Ovary (tissue), 9 donors: ENCODE measurements around the gene MPHOSPH9. TPM values are rescaled to one million over a fixed set of nuclear protein-coding genes. Genes with fewer than 3 reads are reported as not detected.

Experiments
- DNase-seq, 5 donors: peaks; one replicate each; pipeline ENCODE4 v3.0.0-alpha.2; 2019 to 2020
- H3K27ac ChIP-seq, 2 donors: fragments of 200-600 bp; one replicate each; pipeline versions ENCODE4 v1.5.1 to v1.8.0; 2019 to 2022
- H3K27me3 ChIP-seq: fragments of 200-600 bp; one replicate; pipeline ENCODE4 v1.8.0; 2022
- H3K36me3 ChIP-seq: fragments of 200-600 bp; sonication (generic); one replicate; pipeline ENCODE4 v1.5.1; 2019
- H3K4me1 ChIP-seq: one replicate; pipeline ENCODE4 v1.8.1; 2013; ENCODE audit warnings: mild to moderate bottlenecking, moderate library complexity; ENCODE audit not compliant: insufficient read depth
- H3K4me3 ChIP-seq: fragments of 200-600 bp; sonication (generic); one replicate; pipeline ENCODE4 v1.5.1; 2017
- H3K9me3 ChIP-seq, 2 donors: fragments of 200-600 bp in 1 of 2; sonication (generic) in 1 of 2; one replicate each; pipeline versions ENCODE4 v1.5.1 to v1.8.1; 2013 to 2019; ENCODE audit warnings: mild to moderate bottlenecking in 1 of 2, moderate library complexity in 1 of 2
- CTCF ChIP-seq, 3 donors: fragments of 450-650 bp in 2 of 3; fragments of 200-600 bp in 1 of 3; IDR thresholded peaks; one replicate each; pipeline versions ENCODE4 v1.5.1 to v1.8.0; 2016 to 2022; ENCODE audit warnings: antibody characterized with exemption in 3 of 3, mild to moderate bottlenecking in 1 of 3
- EP300 ChIP-seq: sonication (generic); formaldehyde crosslinking; IDR thresholded peaks from one replicate; pipeline ENCODE4 v1.6.1; 2017; ENCODE audit warnings: antibody characterized with exemption
- POLR2A ChIP-seq: fragments of 450-650 bp; IDR thresholded peaks from one replicate; pipeline ENCODE4 v1.6.1; 2017; ENCODE audit warnings: antibody characterized with exemption, mild to moderate bottlenecking, moderate library complexity
- WGBS, 3 donors: extraction: QIAGEN DNeasy Blood & Tissue Kit in 1 of 3; methylation state at CpG; one replicate each; pipeline versions ENCODE4 v1.1.5 to v1.1.7; 2013 to 2017; 5-methylcytosine and 5-hydroxymethylcytosine counted together
- intact Hi-C, 4 donors: fragments of 100-400 bp; cut with DNase I; formaldehyde crosslinking; loops; one replicate each; pipeline versions ENCODE4 v1.11.0 to v1.15.1; 2022 to 2023
- polyA plus RNA-seq, 2 donors: library from polyadenylated mRNA; stranded (reverse); fragments of 200-250 nt in 1 of 2; fragments of 350-450 nt in 1 of 2; fragmentation: Illumina TruSeq in 1 of 2; extraction: RNeasy Lipid Tissue Mini Kit (QIAGEN cat#74804) in 1 of 2; gene quantifications; one replicate each; pipeline ENCODE4 v1.2.3, GENCODE V29; 2013 to 2014
- total RNA-seq, 7 donors: library from RNA; depleted of rRNA in 2 of 7; stranded (reverse); fragments of >200 nt in 2 of 7; fragmentation: NEBNext Ultra II Directional in 3 of 7; extraction: Animal tissue kit (Norgen Biotek cat#: 25700) in 3 of 7; gene quantifications; one replicate each; pipeline versions ENCODE4 v1.1.0 to v1.2.4, GENCODE V29; 2016 to 2023
- donor health status: DM: no; HTN: no; CAD: no; lungs with moderate emphysema.
- donor health status: DM: no; HTN: no; CAD: no.
- donor health status: Bipolar disorder and iron deficiency.
- donor health status: DM: yes; HTN: yes; CAD: no.
- donor health status: DM: no; HTN: no; CAD: no.
- donor health status: DM: yes; HTN: yes; CAD: no.

Gene MPHOSPH9
- total and polyA plus RNA-seq, 9 donors: 4.2 to 28.4 (median 19.4) TPM

- Histone ChIP-seq H3K36me3 (no peaks in the 10 kb centered on the region), H3K9me3 (no peaks in the 10 kb centered on the region), H3K27ac (no peak overlapping the region), H3K27me3 (no peaks in the 10 kb centered on the region), H3K4me1 (peaks cover 11% of the 10 kb centered on the region), H3K4me3 (no peak overlapping the region)
- intact Hi-C loops: loop anchor here (5.0 kb wide), 3 partner anchors 78 to 172 kb away; partner anchors contain the start of genes ARL6IP4 (in 3 of the 4), MPHOSPH9 (in 1 of the 4) and MTRFR (in 1 of the 4)
- no peak for DNase-seq
- TF ChIP-seq POLR2A (no peak), CTCF (IDR thresholded peaks at IDR 0.05) (no peak), EP300 (no peak)
- 70 to 87% (median 85%) methylated on average over 2 of the region's 2 CpGs for WGBS, 3 donors
Observed at GRCh38 chr12:123153906-123154305, 79.0 kb downstream of the MPHOSPH9 start.

GRCh38 chr12:123152833-123153232 is 80.1 kb downstream of the MPHOSPH9 start:
- no peaks in the 10 kb centered on the region for H3K9me3 ChIP-seq
- intact Hi-C loops: loop anchor here (5.0 kb wide), 3 partner anchors 79 to 171 kb away; partner anchors contain the start of genes ARL6IP4 (in 3 of the 4), MPHOSPH9 (in 1 of the 4) and MTRFR (in 1 of the 4)
- WGBS, 3 donors: 69 to 88% (median 72%) methylated on average over 3 of the region's 3 CpGs
- DNase-seq: no peak
- H3K27me3 ChIP-seq: no peaks in the 10 kb centered on the region
- H3K27ac ChIP-seq: no peak overlapping the region
- TF ChIP-seq CTCF (IDR thresholded peaks at IDR 0.05) (no peak), POLR2A (no peak), EP300 (no peak)
- peaks cover 17% of the 10 kb centered on the region for H3K4me1 ChIP-seq
- H3K36me3 ChIP-seq: no peaks in the 10 kb centered on the region
- no peak overlapping the region for H3K4me3 ChIP-seq

- Histone ChIP-seq H3K27me3 (no peaks in the 10 kb centered on the region), H3K27ac (peak overlapping the region; percentile 98 to 99), H3K9me3 (no peaks in the 10 kb centered on the region), H3K36me3 (no peaks in the 10 kb centered on the region), H3K4me1 (peaks cover 17% of the 10 kb centered on the region), H3K4me3 (peak overlapping the region; percentile 90)
- peak; percentile 35 to 53 (median 48) for DNase-seq
- no peak for TF ChIP-seq POLR2A
- TF ChIP-seq CTCF (IDR thresholded peaks at IDR 0.05): no peak
- TF ChIP-seq EP300: no peak
- intact Hi-C loops: loop anchor here (2.0 to 5.0 kb wide), 4 partner anchors 81 to 169 kb away; partner anchors contain the start of genes ARL6IP4 (in 3 of the 4), MPHOSPH9 (in 1 of the 4) and MTRFR (in 1 of the 4)
- 24 to 60% (median 27%) methylated on average over 28 to 46 of the region's 46 CpGs for WGBS, 3 donors
Observed at GRCh38 chr12:123151457-123152454, 81.2 kb downstream of the MPHOSPH9 start.

- WGBS, 3 donors: 0 to 1% (median 0%) methylated on average over 46 to 119 of the region's 119 CpGs
- intact Hi-C loops: loop anchor here (2.0 to 5.0 kb wide), 4 partner anchors 81 to 169 kb away; partner anchors contain the start of genes ARL6IP4 (in 3 of the 4), MPHOSPH9 (in 1 of the 4) and MTRFR (in 1 of the 4)
- Histone ChIP-seq H3K4me1 (peaks cover 17% of the 10 kb centered on the region), H3K27ac (peak within 1 kb of the TSS; percentile 98 to 99), H3K27me3 (no peaks in the 10 kb centered on the region), H3K9me3 (no peaks in the 10 kb centered on the region), H3K4me3 (peak within 1 kb of the TSS; percentile 90), H3K36me3 (no peaks in the 10 kb centered on the region)
- peak; percentile 65 to 84 (median 74) for DNase-seq
- TF ChIP-seq CTCF (IDR thresholded peaks at IDR 0.05) (peak in 2 of 3 donors; percentile 34 to 35), EP300 (no peak), POLR2A (no peak)
Observed at GRCh38 chr12:123150744-123151456, 82.0 kb downstream of the MPHOSPH9 start, which contains the start of gene PITPNM2. TSS of gene PITPNM2 (minus strand) at chr12:123151090. CDS start at chr12:123034590, 116,500 bp downstream.
